ENCODE results near the gene DCAF17.

DNA sequence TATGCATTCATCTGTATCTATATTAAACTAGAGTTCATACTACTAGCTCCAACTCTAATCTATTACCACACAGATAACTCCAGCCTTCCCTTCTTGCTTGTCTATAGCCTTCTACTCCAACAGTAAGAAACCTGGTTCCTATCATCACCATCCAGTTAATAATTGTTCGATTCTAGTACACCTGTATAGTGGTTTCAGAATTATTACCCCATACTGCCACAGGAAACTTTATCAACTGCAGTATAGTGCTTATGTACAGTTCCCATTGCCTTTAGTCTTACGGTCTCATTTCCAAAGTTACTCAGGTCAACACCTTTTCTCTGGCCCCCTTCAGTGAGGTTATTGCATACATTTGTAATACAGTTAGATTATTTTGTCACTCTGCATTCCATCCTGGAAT, 14.7 kb upstream of the DCAF17 start:
- no peak for TF ChIP-seq EP300 (IDR thresholded peaks at IDR 0.05)
- TF ChIP-seq, protein P1, sequence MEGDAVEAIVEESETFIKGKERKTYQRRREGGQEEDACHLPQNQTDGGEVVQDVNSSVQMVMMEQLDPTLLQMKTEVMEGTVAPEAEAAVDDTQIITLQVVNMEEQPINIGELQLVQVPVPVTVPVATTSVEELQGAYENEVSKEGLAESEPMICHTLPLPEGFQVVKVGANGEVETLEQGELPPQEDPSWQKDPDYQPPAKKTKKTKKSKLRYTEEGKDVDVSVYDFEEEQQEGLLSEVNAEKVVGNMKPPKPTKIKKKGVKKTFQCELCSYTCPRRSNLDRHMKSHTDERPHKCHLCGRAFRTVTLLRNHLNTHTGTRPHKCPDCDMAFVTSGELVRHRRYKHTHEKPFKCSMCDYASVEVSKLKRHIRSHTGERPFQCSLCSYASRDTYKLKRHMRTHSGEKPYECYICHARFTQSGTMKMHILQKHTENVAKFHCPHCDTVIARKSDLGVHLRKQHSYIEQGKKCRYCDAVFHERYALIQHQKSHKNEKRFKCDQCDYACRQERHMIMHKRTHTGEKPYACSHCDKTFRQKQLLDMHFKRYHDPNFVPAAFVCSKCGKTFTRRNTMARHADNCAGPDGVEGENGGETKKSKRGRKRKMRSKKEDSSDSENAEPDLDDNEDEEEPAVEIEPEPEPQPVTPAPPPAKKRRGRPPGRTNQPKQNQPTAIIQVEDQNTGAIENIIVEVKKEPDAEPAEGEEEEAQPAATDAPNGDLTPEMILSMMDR (IDR thresholded peaks at IDR 0.05), result no peak
- TF ChIP-seq POLR2A (IDR thresholded peaks at IDR 0.05), result no peak

All from sigmoid colon (tissue), 4 donors.